AG04450 (cell line): ENCODE data around the gene U2AF1L4. TPM values are rescaled to one million over a fixed set of nuclear protein-coding genes. Genes with fewer than 3 reads are reported as not detected.

Experiments used
- CTCF ChIA-PET: fragments of 300-600, 350-600 bp; formaldehyde crosslinking; extraction: SDS; loops from one replicate; lab custom pipeline; 2022; ENCODE audit warnings: antibody characterized with exemption, inconsistent platforms; lab: Charles Lee
- POLR2A ChIA-PET: fragments of 350-600 bp; formaldehyde crosslinking; extraction: SDS; loops from one replicate; lab custom pipeline; 2021; ENCODE audit warnings: antibody characterized with exemption, inconsistent platforms; lab: Yijun Ruan, JAX
- DNase-seq: peaks from one replicate; pipeline ENCODE4 v3.0.0-alpha.2; 2011; ENCODE audit warnings: low read depth, low spot score
- H3K27ac ChIP-seq: one replicate; pipeline ENCODE4 v1.5.1; 2012; ENCODE audit warnings: low read depth, low read length, control low read depth
- H3K27me3 ChIP-seq: one replicate; pipeline ENCODE4 v1.6.0; 2012; ENCODE audit warnings: low read length; ENCODE audit not compliant: control insufficient read depth, insufficient read depth
- H3K4me3 ChIP-seq: 2 replicates; pipeline ENCODE4 v1.5.1; 2011; ENCODE audit warnings: mild to moderate bottlenecking, low read depth, low read length, control low read depth
- H3K9me3 ChIP-seq: 2 replicates; pipeline ENCODE4 v1.5.1; 2012; ENCODE audit warnings: low read length; ENCODE audit not compliant: control insufficient read depth, insufficient read depth
- polyA plus RNA-seq: library from polyadenylated mRNA; depleted of rRNA; stranded (reverse); fragments of >200 nt; gene quantifications from 2 replicates; pipeline ENCODE4 v1.2.3, GENCODE V29; 2011
- TF ChIP-seq, protein P1 (sequence below): IDR thresholded peaks from 2 replicates; pipeline ENCODE4 v1.5.1; 2011; ENCODE audit warnings: low read depth, low read length, control low read depth, inconsistent platforms

Gene U2AF1L4
- polyA plus RNA-seq, 1 experiment, result 10.2 TPM

DNA sequence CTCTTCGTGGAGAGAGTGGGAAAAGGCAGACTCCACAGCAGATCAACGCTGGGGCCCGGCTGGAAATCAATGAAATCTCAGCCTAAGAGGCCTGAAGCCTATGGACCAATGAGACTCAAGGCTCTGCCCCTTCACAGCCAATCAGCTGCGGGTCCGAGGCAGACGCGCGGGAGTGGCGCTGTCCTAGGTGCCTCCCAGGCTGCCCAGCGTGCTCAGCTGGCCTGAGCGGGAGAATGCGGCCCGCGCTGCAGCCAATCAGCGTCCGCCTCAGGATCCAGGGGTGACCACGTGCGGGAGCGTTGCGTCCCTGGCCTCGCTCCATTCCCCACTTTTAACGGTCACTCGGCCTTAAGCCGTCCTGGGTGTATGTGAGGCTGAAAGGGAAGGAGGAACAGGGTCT lies 41.0 kb downstream of the U2AF1L4 start, which contains the start of gene ZBTB32:
ZBTB32 (plus strand) TSS at position 341 of the 400 bp plus-strand sequence. CDS start 10,069 bp downstream, outside the sequence.
- CTCF ChIA-PET, result interaction anchor here (3.3 kb wide), 1 partner anchor 12 kb away, joined by 23 read pairs; no protein-coding TSS in a partner anchor
- no peak for DNase-seq
- H3K9me3 ChIP-seq, result peaks cover 4% of the 10 kb centered on the region; the same call in 1 of the 2 replicates
- no peak within 1 kb of the TSS for H3K27ac ChIP-seq
- no peak within 1 kb of the TSS for H3K4me3 ChIP-seq
- POLR2A ChIA-PET, result no interaction called here
- no peaks in the 10 kb centered on the region for H3K27me3 ChIP-seq
- TF ChIP-seq, protein P1, sequence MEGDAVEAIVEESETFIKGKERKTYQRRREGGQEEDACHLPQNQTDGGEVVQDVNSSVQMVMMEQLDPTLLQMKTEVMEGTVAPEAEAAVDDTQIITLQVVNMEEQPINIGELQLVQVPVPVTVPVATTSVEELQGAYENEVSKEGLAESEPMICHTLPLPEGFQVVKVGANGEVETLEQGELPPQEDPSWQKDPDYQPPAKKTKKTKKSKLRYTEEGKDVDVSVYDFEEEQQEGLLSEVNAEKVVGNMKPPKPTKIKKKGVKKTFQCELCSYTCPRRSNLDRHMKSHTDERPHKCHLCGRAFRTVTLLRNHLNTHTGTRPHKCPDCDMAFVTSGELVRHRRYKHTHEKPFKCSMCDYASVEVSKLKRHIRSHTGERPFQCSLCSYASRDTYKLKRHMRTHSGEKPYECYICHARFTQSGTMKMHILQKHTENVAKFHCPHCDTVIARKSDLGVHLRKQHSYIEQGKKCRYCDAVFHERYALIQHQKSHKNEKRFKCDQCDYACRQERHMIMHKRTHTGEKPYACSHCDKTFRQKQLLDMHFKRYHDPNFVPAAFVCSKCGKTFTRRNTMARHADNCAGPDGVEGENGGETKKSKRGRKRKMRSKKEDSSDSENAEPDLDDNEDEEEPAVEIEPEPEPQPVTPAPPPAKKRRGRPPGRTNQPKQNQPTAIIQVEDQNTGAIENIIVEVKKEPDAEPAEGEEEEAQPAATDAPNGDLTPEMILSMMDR, result no peak

DNA sequence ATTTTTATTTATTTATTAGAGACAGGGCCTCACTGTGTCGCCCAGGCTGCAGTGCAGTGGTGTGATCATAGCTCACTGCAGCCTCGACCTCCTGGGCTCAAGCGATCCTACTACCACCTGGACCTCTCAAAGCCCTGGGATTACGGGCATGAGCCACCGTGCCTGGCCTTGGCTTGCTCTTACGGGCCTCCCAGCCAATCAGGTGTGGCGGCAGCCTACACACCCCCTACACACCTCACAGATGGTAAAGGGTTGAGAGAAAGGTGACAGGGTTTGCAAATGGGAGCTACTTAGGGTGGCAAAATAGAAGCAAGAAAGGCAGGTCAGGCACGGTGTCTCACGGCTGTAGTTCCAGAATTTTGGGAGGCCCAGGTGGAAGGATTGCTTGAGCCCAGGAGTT lies 41.9 kb downstream of the U2AF1L4 start:
- Histone ChIP-seq H3K27ac (no peak overlapping the region), H3K27me3 (no peaks in the 10 kb centered on the region), H3K9me3 (peaks cover 4% of the 10 kb centered on the region; the same call in 1 of the 2 replicates), H3K4me3 (no peak overlapping the region)
- DNase-seq, result no peak
- TF ChIP-seq, protein P1, result no peak
- POLR2A ChIA-PET, result no interaction called here
- CTCF ChIA-PET, result interaction anchor here (0.8 to 3.3 kb wide), 2 partner anchors 9 to 11 kb away, joined by 4 to 23 read pairs; no protein-coding TSS in a partner anchor

DNA sequence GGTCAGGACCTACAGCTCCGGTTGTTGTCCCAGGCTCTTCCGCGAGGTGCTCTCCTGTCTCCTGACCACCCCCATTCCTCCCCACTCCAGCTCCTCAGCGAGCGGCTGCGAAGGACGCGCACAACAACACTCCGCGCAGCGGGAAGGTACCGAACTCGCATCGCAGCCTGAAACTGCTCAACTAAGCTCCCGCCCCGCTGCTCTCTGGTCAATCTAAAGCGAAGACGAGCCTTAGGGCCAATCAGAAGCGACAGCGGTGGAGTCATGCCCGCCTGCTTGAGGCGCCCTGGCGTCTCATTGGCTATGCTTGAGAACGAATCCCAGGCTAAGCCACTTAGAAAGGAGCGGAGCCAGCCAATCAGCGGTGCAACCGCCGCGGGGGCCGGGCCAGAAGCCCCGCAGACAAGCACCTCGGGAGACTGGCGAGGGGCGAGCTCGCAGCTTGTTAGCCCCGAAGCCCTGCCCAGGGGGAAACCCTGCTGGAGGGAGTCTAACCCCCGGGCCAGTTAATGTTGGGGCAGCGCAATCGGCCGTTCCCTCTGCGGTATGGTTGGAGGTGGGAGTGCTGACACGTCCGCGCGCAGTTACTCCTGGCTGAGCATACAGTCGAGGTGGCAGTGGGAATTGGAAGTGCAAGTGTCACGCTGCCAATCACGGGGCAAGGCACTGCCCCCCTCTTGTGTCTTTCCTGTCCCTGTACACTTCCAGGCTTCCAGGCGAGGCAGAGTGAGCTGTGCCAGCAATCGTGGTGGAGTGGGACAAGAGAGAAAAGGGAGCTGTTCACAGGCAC lies 42.8 kb downstream of the U2AF1L4 start:
- Histone ChIP-seq H3K27me3 (no peaks in the 10 kb centered on the region), H3K9me3 (peaks cover 4% of the 10 kb centered on the region; the same call in 1 of the 2 replicates), H3K27ac (no peak overlapping the region), H3K4me3 (peak overlapping the region; percentile 66)
- peak; percentile 94 for DNase-seq
- ChIA-PET CTCF (interaction anchor here (0.6 to 3.3 kb wide), 4 partner anchors 8 to 232 kb away, joined by 3 to 23 read pairs (median 4); no protein-coding TSS in a partner anchor), POLR2A (interaction anchor here (0.6 to 1.2 kb wide), 5 partner anchors 35 to 536 kb away, joined by 3 to 6 read pairs (median 4); partner anchors contain the start of genes COX6B1 and HAUS5)
- TF ChIP-seq, protein P1, result no peak

DNA sequence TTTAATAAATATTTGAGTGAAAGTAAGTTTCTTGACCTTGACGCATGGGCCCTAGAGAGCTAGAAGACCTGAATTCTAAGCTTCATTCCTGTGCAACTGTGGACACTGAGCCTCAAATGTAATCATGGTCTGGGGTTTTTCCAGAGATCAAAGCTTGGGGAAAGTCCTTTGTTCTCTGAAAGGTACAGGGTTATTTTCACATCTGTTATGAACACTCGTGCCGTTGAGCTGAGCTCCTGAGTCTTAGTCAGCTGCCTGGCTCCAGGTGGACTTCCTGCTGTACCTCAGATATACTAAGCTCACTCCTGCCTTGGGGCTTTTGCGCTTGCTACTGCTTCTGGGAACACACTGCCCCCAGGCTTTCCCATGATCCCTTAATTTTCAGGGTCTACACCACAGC lies 48.4 kb downstream of the U2AF1L4 start:
- no peak overlapping the region for H3K4me3 ChIP-seq
- POLR2A ChIA-PET, result no interaction called here

More for the DNA sequence above, 48.4 kb downstream of the U2AF1L4 start:
- peaks cover 4% of the 10 kb centered on the region for H3K27me3 ChIP-seq
- DNase-seq, result no peak
- no peak overlapping the region for H3K27ac ChIP-seq
- TF ChIP-seq, protein P1, result no peak
- CTCF ChIA-PET, result interaction anchor here (0.8 to 1.5 kb wide), 2 partner anchors 11 to 122 kb away, joined by 4 to 5 read pairs; no protein-coding TSS in a partner anchor
- no peaks in the 10 kb centered on the region for H3K9me3 ChIP-seq
